Heart left ventricle (tissue), 16 donors: ENCODE results near the gene POU4F2. TPM values are rescaled to one million over a fixed set of nuclear protein-coding genes. Genes with fewer than 3 reads are reported as not detected.

Experiments used
- ATAC-seq, 4 donors: fragments of 200-7000 bp; cut with Tn5 transposase; one replicate each; pipeline ENCODE4 v1.9.1; 2020 to 2022; ENCODE audit warnings: moderate library complexity in 4 of 4, mild to moderate bottlenecking in 3 of 4, moderate number of reproducible peaks in 1 of 4
- DNase-seq, 5 donors: peaks; one replicate each; pipeline ENCODE4 v3.0.0-alpha.2; 2020
- H3K27ac ChIP-seq, 12 donors: fragments of 200-600 bp; sonication (generic) in 4 of 12; one replicate each; pipeline versions ENCODE4 v1.5.0 to v1.8.0; 2016 to 2022; ENCODE audit warnings: mild to moderate bottlenecking in 2 of 12
- H3K27me3 ChIP-seq, 9 donors: fragments of 200-600 bp; sonication (generic) in 2 of 9; one replicate each; pipeline versions ENCODE4 v1.5.1 to v1.8.0; 2016 to 2022; ENCODE audit warnings: mild to moderate bottlenecking in 3 of 9
- H3K36me3 ChIP-seq, 9 donors: fragments of 200-600 bp; sonication (generic) in 2 of 9; one replicate each; pipeline versions ENCODE4 v1.5.0 to v1.8.0; 2018 to 2022; ENCODE audit warnings: mild to moderate bottlenecking in 2 of 9
- H3K4me1 ChIP-seq, 12 donors: fragments of 200-600 bp; sonication (generic) in 4 of 12; one replicate each; pipeline versions ENCODE4 v1.5.0 to v1.8.0; 2016 to 2022; ENCODE audit warnings: mild to moderate bottlenecking in 3 of 12
- H3K4me3 ChIP-seq, 12 donors: fragments of 200-600 bp; sonication (generic) in 4 of 12; one replicate each; pipeline versions ENCODE4 v1.5.0 to v1.8.0; 2017 to 2022; ENCODE audit warnings: mild to moderate bottlenecking in 9 of 12, moderate library complexity in 4 of 12
- H3K9me3 ChIP-seq, 12 donors: fragments of 200-600 bp; sonication (generic) in 4 of 12; one replicate each; pipeline versions ENCODE4 v1.5.0 to v1.8.0; 2016 to 2022; ENCODE audit warnings: mild to moderate bottlenecking in 1 of 12
- CTCF ChIP-seq, 12 donors: fragments of 200-600 bp; sonication (generic) in 4 of 12; IDR thresholded peaks; one replicate each; pipeline versions ENCODE4 v1.5.0 to v1.8.0; 2018 to 2022; ENCODE audit warnings: antibody characterized with exemption in 12 of 12, mild to moderate bottlenecking in 5 of 12
- POLR2A ChIP-seq, 2 donors: fragments of 450-650 bp; IDR thresholded peaks; one replicate each; pipeline ENCODE4 v1.6.1; 2017; ENCODE audit warnings: antibody characterized with exemption in 2 of 2, mild to moderate bottlenecking in 2 of 2, moderate library complexity in 2 of 2
- WGBS, 4 donors: extraction: QIAGEN DNeasy Blood & Tissue Kit in 2 of 4; methylation state at CpG; one replicate each; pipeline versions ENCODE4 v1.1.5 to v1.1.7; 2013 to 2018; 5-methylcytosine and 5-hydroxymethylcytosine counted together
- intact Hi-C, 10 donors: fragments of 100-400 bp; cut with DNase I; formaldehyde crosslinking; loops; one replicate each; pipeline versions ENCODE4 v1.11.1 to v1.14.2; 2022
- polyA plus RNA-seq, 2 donors: library from polyadenylated mRNA; stranded (reverse); fragments of 200-250 nt; gene quantifications; one replicate each; pipeline ENCODE4 v1.2.3, GENCODE V29; 2013
- total RNA-seq, 9 donors: library from RNA; depleted of rRNA in 2 of 9; stranded (reverse); fragments of >200 nt in 2 of 9; fragmentation: NEBNext Ultra II Directional in 3 of 9; extraction: Animal tissue kit (Norgen Biotek cat#: 25700) in 3 of 9; gene quantifications; one replicate each; pipeline versions ENCODE4 v1.1.0 to v1.2.4, GENCODE V29; 2016 to 2023
- donor health status: ischemic (EF 13 %, LVEDD 7.1; RV severe dilation, severe dysfunction).
- donor health status: healthy with polysubstance abuse.
- donor health status: DM: no; HTN: yes; CAD: no.
- donor health status: DM: no; HTN: no; CAD: no.
- donor health status: ischemic (EF 25% LVEDD 6.9; RV normal size, moderate dysfunction).
- donor health status: ischemic (EF 25% LVEDD 5.7; RV mildly dilated, moderate dysfunction).
- donor health status: healthy.
- donor health status: DM: yes; HTN: yes; CAD: no.
- donor health status: ischemic (EF 35%, LVEDD 5.7; RV mildly dilated, moderate dysfunction).
- donor health status: nonischemic (EF 11% LVEDD 7.7; RV severe dilation, severe dysfunction).
- donor health status: DM: yes; HTN: yes; CAD: no.
- donor health status: PGD.
- donor health status: ischemic (EF 29% LVEDD 5.4; RV normal size, mild dysfunction).
- donor health status: nonischemic (EF 23%, LVEDD 6.1; RV moderate dilation, normal function).

POU4F2 gene
- total and polyA plus RNA-seq, 11 donors = not detected

GRCh38 chr4:146632770-146633470 is 5.8 kb upstream of the POU4F2 start:
- Histone ChIP-seq H3K27ac (no peak overlapping the region), H3K4me3 (no peak overlapping the region), H3K27me3 (peaks cover 12 to 93% (median 44%) of the 10 kb centered on the region in 9 donors), H3K9me3 (no peaks in the 10 kb centered on the region), H3K4me1 (peaks cover 0 to 6% (median 0%) of the 10 kb centered on the region in 12 donors), H3K36me3 (no peaks in the 10 kb centered on the region)
- TF ChIP-seq POLR2A (IDR thresholded peaks at IDR 0.05) (no peak), CTCF (IDR thresholded peaks at IDR 0.05) (no peak)
- no peak for DNase-seq
- 8 to 14% (median 11%) methylated on average over 27 to 28 of the region's 28 CpGs for WGBS, 4 donors
- no peak for ATAC-seq
- intact Hi-C loops = loop anchor here in 1 of 10 donors (10.0 kb wide), 1 partner anchor 288 kb away; no protein-coding TSS in a partner anchor

GRCh38 chr4:146633471-146633800 is 5.3 kb upstream of the POU4F2 start:
- Histone ChIP-seq H3K9me3 (no peaks in the 10 kb centered on the region), H3K27ac (no peak overlapping the region), H3K4me1 (peaks cover 0 to 10% (median 2%) of the 10 kb centered on the region in 12 donors), H3K4me3 (no peak overlapping the region), H3K27me3 (peaks cover 12 to 95% (median 49%) of the 10 kb centered on the region in 9 donors), H3K36me3 (no peaks in the 10 kb centered on the region)
- WGBS, 4 donors = 2 to 3% (median 3%) methylated on average over 7 of the region's 7 CpGs
- ATAC-seq (no peak), DNase-seq (no peak)
- intact Hi-C loops = loop anchor here in 1 of 10 donors (10.0 kb wide), 1 partner anchor 289 kb away; no protein-coding TSS in a partner anchor
- TF ChIP-seq POLR2A (IDR thresholded peaks at IDR 0.05) (no peak), CTCF (IDR thresholded peaks at IDR 0.05) (no peak)

GRCh38 chr4:146634825-146635224 is 3.9 kb upstream of the POU4F2 start:
- Histone ChIP-seq H3K36me3 (no peaks in the 10 kb centered on the region), H3K4me3 (no peak overlapping the region), H3K27me3 (peaks cover 25 to 96% (median 63%) of the 10 kb centered on the region in 9 donors), H3K9me3 (no peaks in the 10 kb centered on the region), H3K27ac (no peak overlapping the region), H3K4me1 (peaks cover 0 to 23% (median 10%) of the 10 kb centered on the region in 12 donors)
- DNase-seq = no peak
- 2 to 17% (median 10%) methylated on average over 7 of the region's 7 CpGs for WGBS, 4 donors
- TF ChIP-seq CTCF (IDR thresholded peaks at IDR 0.05) = no peak
- no peak for TF ChIP-seq POLR2A (IDR thresholded peaks at IDR 0.05)
- intact Hi-C loops = loop anchor here in 2 of 10 donors (5.0 to 10.0 kb wide), 2 partner anchors 290 to 293 kb away; no protein-coding TSS in a partner anchor
- ATAC-seq = no peak

GRCh38 chr4:146637621-146638332 is 916 bp upstream of the POU4F2 start:
- no peaks in the 10 kb centered on the region for H3K9me3 ChIP-seq
- peaks cover 0 to 23% (median 10%) of the 10 kb centered on the region in 12 donors for H3K4me1 ChIP-seq
- H3K27ac ChIP-seq = no peak overlapping the region
- intact Hi-C loops = loop anchor here in 2 of 10 donors (5.0 to 10.0 kb wide), 2 partner anchors 293 to 295 kb away; no protein-coding TSS in a partner anchor
- H3K4me3 ChIP-seq = peak overlapping the region in 2 of 12 donors; percentile 7 to 8
- no peak for TF ChIP-seq POLR2A (IDR thresholded peaks at IDR 0.05)
- no peak for TF ChIP-seq CTCF (IDR thresholded peaks at IDR 0.05)
- ATAC-seq (peak in 2 of 4 donors; percentile 30 to 53), DNase-seq (no peak)
- peaks cover 39 to 97% (median 75%) of the 10 kb centered on the region in 9 donors for H3K27me3 ChIP-seq
- no peaks in the 10 kb centered on the region for H3K36me3 ChIP-seq
- 1 to 2% (median 1%) methylated on average over 15 to 35 of the region's 35 CpGs for WGBS, 4 donors
